Measurements from ENCODE around the gene CD109. TPM values are rescaled to one million over a fixed set of nuclear protein-coding genes. Genes with fewer than 3 reads are reported as not detected.

Gene CD109
- total and polyA plus RNA-seq, 2 of the 8 experiments (the other 6 are each of a cell fraction or from before 2014, with no cell fraction given), result 1.4 to 5.3 TPM

GRCh38 chr6:73728548-73729205, 32.7 kb downstream of the CD109 start:
- H3K56ac ChIP-seq (replicated peaks; ENCODE audit: insufficient read length, low read depth, low read length), result no peak overlapping the region
- POLR2A ChIA-PET (ENCODE audit: partially characterized antibody), result no interaction called here
- no peak overlapping the region for H3K18ac ChIP-seq (ENCODE audit: extremely low read depth, low read length)
- no peak overlapping the region for H2BK20ac ChIP-seq (ENCODE audit: low read length)
- CTCF ChIA-PET (ENCODE audit: partially characterized antibody), result interaction anchor here (0.6 to 1.1 kb wide), 3 partner anchors 53 to 251 kb away, joined by 3 read pairs; no protein-coding TSS in a partner anchor
- H2AFZ ChIP-seq (ENCODE audit: low read length), result no peak overlapping the region
- H2BK15ac ChIP-seq (ENCODE audit: low read length), result no peak overlapping the region
- no peak overlapping the region for H3K4me2 ChIP-seq (ENCODE audit: insufficient read depth in 1 of 2, low read depth in 2 of 2, low read length in 2 of 2)
- no peak overlapping the region for H2BK12ac ChIP-seq (ENCODE audit: low read depth, low read length)
- H3K23me2 ChIP-seq (ENCODE audit: low read depth, low read length), result no peaks in the 10 kb centered on the region; the same call in 1 of the 2 replicates
- H2BK120ac ChIP-seq (replicated peaks; ENCODE audit: low read depth, low read length), result no peak overlapping the region
- no peak overlapping the region for H3K23ac ChIP-seq (ENCODE audit: insufficient read length)
- DNase-seq (ENCODE audit: low read depth in 1 of 2, low spot score in 2 of 2) (no peak), FAIRE-seq (no peak)
- H2AK5ac ChIP-seq (ENCODE audit: low read depth, low read length), result no peak overlapping the region
- H2BK5ac ChIP-seq (ENCODE audit: low read depth, low read length), result no peak overlapping the region
- H4K91ac ChIP-seq (replicated peaks; ENCODE audit: insufficient read length, low read length), result no peak overlapping the region
- H4K8ac ChIP-seq (ENCODE audit: extremely low read depth, insufficient read depth, low read length), result no peak overlapping the region
- H3K4me3 ChIP-seq (ENCODE audit: extremely low read depth in 1 of 4, insufficient read depth in 2 of 4, low read depth in 3 of 4, low read length in 4 of 4), result no peak overlapping the region
- no peaks in the 10 kb centered on the region for H3K27me3 ChIP-seq (replicated peaks in 1 of 4; ENCODE audit: control insufficient read depth in 3 of 4, extremely low read depth in 1 of 4, insufficient read depth in 3 of 4, low read length in 3 of 4)
- TF ChIP-seq PHF8 (conservative IDR thresholded peaks at IDR 0.05; ENCODE audit: low read depth, low read length) (no peak), POLR2AphosphoS5 (IDR thresholded peaks at IDR 0.05; ENCODE audit: low read depth, low read length) (no peak), KDM5A (IDR thresholded peaks at IDR 0.05; ENCODE audit: low read length) (no peak), RBBP5 (IDR thresholded peaks at IDR 0.05; ENCODE audit: borderline replicate concordance, low read depth, low read length) (no peak), CHD2 (IDR thresholded peaks at IDR 0.05; ENCODE audit: low read length) (no peak), USF2 (IDR thresholded peaks at IDR 0.05; ENCODE audit: low read length) (no peak), MAFK (IDR thresholded peaks at IDR 0.05; ENCODE audit: low read depth, low read length) (no peak), CBX5 (IDR thresholded peaks at IDR 0.05; ENCODE audit: low read depth, low read length) (no peak), FOSL1 (IDR thresholded peaks at IDR 0.05; ENCODE audit: insufficient read depth, low read depth, low read length) (no peak), ZNF274 (IDR thresholded peaks at IDR 0.05; ENCODE audit: borderline replicate concordance, extremely low read depth, low read length) (no peak), BRCA1 (IDR thresholded peaks at IDR 0.05; ENCODE audit: low read depth, low read length) (no peak), TEAD4 (IDR thresholded peaks at IDR 0.05; ENCODE audit: low read depth, low read length) (no peak), EGR1 (IDR thresholded peaks at IDR 0.05; ENCODE audit: borderline replicate concordance, low read depth, low read length) (no peak)
- H3K79me2 ChIP-seq (ENCODE audit: control insufficient read depth in 1 of 2, insufficient read depth in 2 of 2, low read length in 2 of 2), result no peaks in the 10 kb centered on the region
- H3K14ac ChIP-seq (ENCODE audit: insufficient read length), result no peak overlapping the region
- no peaks in the 10 kb centered on the region for H3K79me1 ChIP-seq (ENCODE audit: low read depth, low read length)
- no peaks in the 10 kb centered on the region for H3K4me1 ChIP-seq (replicated peaks in 1 of 4; ENCODE audit: control insufficient read depth in 3 of 4, insufficient read depth in 4 of 4, low read length in 3 of 4)
- H3K9ac ChIP-seq (replicated peaks in 1 of 4; ENCODE audit: extremely low read depth in 1 of 4, low read depth in 3 of 4, low read length in 3 of 4), result no peak overlapping the region
- no peaks in the 10 kb centered on the region for H3K36me3 ChIP-seq (ENCODE audit: control insufficient read depth in 2 of 4, insufficient read depth in 4 of 4, low read length in 3 of 4)
- WGBS, 2 experiments (ENCODE audit: extremely low coverage in 1 of 2, insufficient coverage in 1 of 2, insufficient read length in 1 of 2, insufficient replicate concordance in 2 of 2, low coverage in 1 of 2, low lambda C conversion rate in 2 of 2, missing lambda C conversion rate in 1 of 2), result 81% methylated on average over 4 of the region's 4 CpGs; no CpG with 5 or more reads in 1 of the 2 experiments
- H4K5ac ChIP-seq (ENCODE audit: insufficient read length, low read depth, low read length), result no peak overlapping the region
- no peaks in the 10 kb centered on the region for H4K20me1 ChIP-seq (replicated peaks in 1 of 2; ENCODE audit: control insufficient read depth in 1 of 2, insufficient read depth in 2 of 2, low read length in 2 of 2)
- no peak overlapping the region for H3K27ac ChIP-seq (ENCODE audit: low read depth, low read length)
- no peaks in the 10 kb centered on the region for H3K9me3 ChIP-seq (ENCODE audit: insufficient read depth in 2 of 2, low read depth in 1 of 2, low read length in 1 of 2)
- no peak overlapping the region for H3K4ac ChIP-seq (replicated peaks; ENCODE audit: insufficient read length, low read depth, low read length)

All from H1 (cell line).